OCI-LY1 (cell line): ENCODE data around the gene RNU7-1.

Source experiments
- H2AFZ ChIP-seq: fragments of 200-600 bp; sonication (generic), shearing (Covaris generic); 2 replicates; pipeline ENCODE4 v1.6.0; 2014; ENCODE audit warnings: antibody characterized with exemption, mild to moderate bottlenecking, low read length
- H3F3A ChIP-seq: fragments of 200-600 bp; sonication (generic), shearing (Covaris generic); 2 replicates; pipeline ENCODE4 v1.6.0; 2014; ENCODE audit warnings: mild to moderate bottlenecking, antibody characterized with exemption, low read length, moderate library complexity; ENCODE audit not compliant: insufficient read depth
- H3K27ac ChIP-seq: fragments of 200-600 bp; sonication (generic); 2 replicates; pipeline ENCODE4 v1.5.1; 2014; ENCODE audit warnings: low read length, mixed run types, mild to moderate bottlenecking, low read depth; ENCODE audit not compliant: poor library complexity, severe bottlenecking
- H3K27me3 ChIP-seq: fragments of 200-600 bp; sonication (generic); 2 replicates; pipeline ENCODE4 v1.6.0; 2014; ENCODE audit warnings: antibody characterized with exemption, mild to moderate bottlenecking, low read length, moderate library complexity; ENCODE audit not compliant: insufficient read depth
- H3K36me3 ChIP-seq: fragments of 200-600 bp; sonication (generic); 2 replicates; pipeline ENCODE4 v1.6.1; 2014; ENCODE audit warnings: mild to moderate bottlenecking, antibody characterized with exemption, low read length, moderate library complexity, mixed read lengths; ENCODE audit not compliant: insufficient read depth
- H3K4me1 ChIP-seq: fragments of 200-600 bp; sonication (generic); 2 replicates; pipeline ENCODE4 v1.5.1; 2014; ENCODE audit warnings: mild to moderate bottlenecking, low read length, moderate library complexity; ENCODE audit not compliant: insufficient read depth, severe bottlenecking
- H3K4me2 ChIP-seq: fragments of 200-600 bp; sonication (generic), shearing (Covaris generic); 2 replicates; pipeline ENCODE4 v1.6.1; 2014; ENCODE audit warnings: low read length
- H3K4me3 ChIP-seq: fragments of 200-600 bp; sonication (generic); 2 replicates; pipeline ENCODE4 v1.5.1; 2014; ENCODE audit warnings: low read length, low read depth, mild to moderate bottlenecking, mixed read lengths; ENCODE audit not compliant: poor library complexity, severe bottlenecking
- H3K79me2 ChIP-seq: fragments of 200-600 bp; shearing (Covaris generic); 2 replicates; pipeline ENCODE4 v1.6.1; 2016; ENCODE audit warnings: mixed run types, low read length, mixed read lengths; ENCODE audit not compliant: insufficient read depth
- H3K9ac ChIP-seq: fragments of 200-600 bp; sonication (generic), shearing (Covaris generic); 2 replicates; pipeline ENCODE4 v1.6.1; 2014; ENCODE audit warnings: mild to moderate bottlenecking, low read length, mixed read lengths
- H3K9me2 ChIP-seq: fragments of 200-600 bp; sonication (generic), shearing (Covaris generic); 2 replicates; pipeline ENCODE4 v1.6.1; 2014; ENCODE audit warnings: low read depth, mild to moderate bottlenecking, low read length, mixed read lengths
- H3K9me3 ChIP-seq: fragments of 200-600 bp; shearing (Covaris generic); 2 replicates; pipeline ENCODE4 v1.6.1; 2014; ENCODE audit warnings: low read length, mixed read lengths
- H4K20me1 ChIP-seq: fragments of 200-600 bp; sonication (generic), shearing (Covaris generic); 2 replicates; pipeline ENCODE4 v1.6.0; 2016; ENCODE audit warnings: mild to moderate bottlenecking, low read length; ENCODE audit not compliant: insufficient read depth
- CTCF ChIP-seq: fragments of 200-600 bp; sonication (generic), shearing (Covaris generic); IDR thresholded peaks from 2 replicates; pipeline ENCODE4 v1.5.1; 2017; ENCODE audit warnings: mild to moderate bottlenecking, antibody characterized with exemption, low read length, moderate library complexity, mixed read lengths
- EZH2 ChIP-seq: fragments of 200-600 bp; sonication (generic), shearing (Covaris generic); IDR thresholded peaks from 2 replicates; pipeline ENCODE4 v1.8.0; 2017; ENCODE audit warnings: borderline replicate concordance, mixed run types, mild to moderate bottlenecking, antibody characterized with exemption, low read length, moderate library complexity, mixed read lengths

The RNU7-1 gene

GRCh38 chr12:6928022-6928702 lies 15.5 kb upstream of the RNU7-1 start:
- Histone ChIP-seq H3K4me2 (no peak overlapping the region), H3K36me3 (no peaks in the 10 kb centered on the region), H3K4me1 (peaks cover 4% of the 10 kb centered on the region), H3F3A (no peaks in the 10 kb centered on the region), H3K9me2 (no peaks in the 10 kb centered on the region), H3K9ac (no peak overlapping the region), H3K27me3 (peaks cover 15% of the 10 kb centered on the region; the same call in 1 of the 2 replicates), H2AFZ (no peak overlapping the region), H3K4me3 (peak overlapping the region; percentile 12), H3K27ac (no peak overlapping the region), H4K20me1 (no peaks in the 10 kb centered on the region), H3K79me2 (no peaks in the 10 kb centered on the region), H3K9me3 (no peaks in the 10 kb centered on the region)
- TF ChIP-seq EZH2 (no peak), CTCF (no peak)

GRCh38 chr12:6928703-6929407 lies 14.8 kb upstream of the RNU7-1 start:
- no peaks in the 10 kb centered on the region for H4K20me1 ChIP-seq
- H3K27me3 ChIP-seq, result peaks cover 15% of the 10 kb centered on the region; the same call in 1 of the 2 replicates
- peaks cover 3% of the 10 kb centered on the region; the same call in 1 of the 2 replicates for H3K36me3 ChIP-seq
- no peak for TF ChIP-seq CTCF
- no peak for TF ChIP-seq EZH2
- H3F3A ChIP-seq, result no peaks in the 10 kb centered on the region
- no peak overlapping the region for H2AFZ ChIP-seq
- no peak overlapping the region for H3K4me2 ChIP-seq
- no peaks in the 10 kb centered on the region for H3K9me3 ChIP-seq
- no peaks in the 10 kb centered on the region for H3K79me2 ChIP-seq
- peaks cover 4% of the 10 kb centered on the region for H3K4me1 ChIP-seq
- H3K9me2 ChIP-seq, result no peaks in the 10 kb centered on the region
- H3K4me3 ChIP-seq, result no peak overlapping the region
- no peak overlapping the region for H3K27ac ChIP-seq
- H3K9ac ChIP-seq, result no peak overlapping the region

- no peak for TF ChIP-seq CTCF
- TF ChIP-seq EZH2, result no peak
- no peak overlapping the region for H3K9ac ChIP-seq
- peaks cover 4% of the 10 kb centered on the region for H3K4me1 ChIP-seq
- H3K9me3 ChIP-seq, result no peaks in the 10 kb centered on the region
- H3K79me2 ChIP-seq, result no peaks in the 10 kb centered on the region
- H3K4me2 ChIP-seq, result no peak overlapping the region
- H3K9me2 ChIP-seq, result no peaks in the 10 kb centered on the region
- H3K4me3 ChIP-seq, result no peak overlapping the region
- H4K20me1 ChIP-seq, result no peaks in the 10 kb centered on the region
- peaks cover 15% of the 10 kb centered on the region; the same call in 1 of the 2 replicates for H3K27me3 ChIP-seq
- peaks cover 3% of the 10 kb centered on the region; the same call in 1 of the 2 replicates for H3K36me3 ChIP-seq
- H3K27ac ChIP-seq, result no peak overlapping the region
- H3F3A ChIP-seq, result no peaks in the 10 kb centered on the region
- H2AFZ ChIP-seq, result no peak overlapping the region
Observed at GRCh38 chr12:6929466-6930452, 13.9 kb upstream of the RNU7-1 start.
